PC-3 (cell line): ENCODE data around the gene MACROH2A1. TPM values are rescaled to one million over a fixed set of nuclear protein-coding genes. Genes with fewer than 3 reads are reported as not detected.

Experiments
- ATAC-seq: fragments of 200-7000 bp; cut with Tn5 transposase; 2 replicates; pipeline ENCODE4 v1.9.1; 2020; ENCODE audit warnings: mild to moderate bottlenecking, moderate library complexity
- BruUV-seq: library from RNA; stranded (reverse); fragments of 400-500 nt; replicated peaks from 2 replicates; lab custom pipeline; 2021; lab: Mats Ljungman, UMichigan
- CTCF ChIA-PET: fragments of 300-600 bp; sonication (Branson Sonifier 250); formaldehyde crosslinking; loops from one replicate; lab custom pipeline; 2022; ENCODE audit warnings: antibody characterized with exemption; lab: Charles Lee
- POLR2A ChIA-PET: fragments of 300-600 bp; sonication (Branson Sonifier 250); formaldehyde crosslinking; loops from one replicate; lab custom pipeline; 2022; ENCODE audit warnings: antibody characterized with exemption; ENCODE audit not compliant: unreplicated experiment; lab: Charles Lee
- DNase-seq: peaks from one replicate; pipeline ENCODE4 v3.0.0-alpha.2; 2015
- H2AFZ ChIP-seq: fragments of 300-600 bp; sonication (generic); 2 replicates; pipeline ENCODE4 v1.6.0; 2016; ENCODE audit warnings: antibody characterized with exemption, low read length
- H3F3A ChIP-seq: fragments of 300-600 bp; sonication (generic); one replicate; pipeline ENCODE4 v1.6.0; 2017; ENCODE audit warnings: antibody characterized with exemption, low read length, control low read depth, mild to moderate bottlenecking; ENCODE audit not compliant: unreplicated experiment
- H3K27ac ChIP-seq: fragments of 300-600 bp; sonication (generic); 2 replicates; pipeline ENCODE4 v1.5.1; 2016; ENCODE audit warnings: mild to moderate bottlenecking, low read length
- H3K27me3 ChIP-seq: fragments of 300-600 bp; sonication (generic); 2 replicates; pipeline ENCODE4 v1.6.1; 2016; ENCODE audit warnings: low read length, mixed read lengths
- H3K36me3 ChIP-seq: fragments of 300-600 bp; sonication (generic); 2 replicates; pipeline ENCODE4 v1.6.1; 2016; ENCODE audit warnings: low read depth, mixed run types, low read length, mixed read lengths
- H3K4me1 ChIP-seq: fragments of 300-600 bp; sonication (generic); 2 replicates; pipeline ENCODE4 v1.5.1; 2016; ENCODE audit warnings: low read length; ENCODE audit not compliant: insufficient read depth
- H3K4me2 ChIP-seq: fragments of 300-600 bp; sonication (generic); 2 replicates; pipeline ENCODE4 v1.6.0; 2016; ENCODE audit warnings: low read length
- H3K4me3 ChIP-seq: fragments of 300-600 bp; sonication (generic); 2 replicates; pipeline ENCODE4 v1.5.1; 2016; ENCODE audit warnings: mild to moderate bottlenecking, low read length, mixed read lengths
- H3K79me2 ChIP-seq: fragments of 300-600 bp; sonication (generic); 2 replicates; pipeline ENCODE4 v1.6.1; 2017; ENCODE audit warnings: low read length, mixed read lengths
- H3K9ac ChIP-seq: fragments of 300-600 bp; sonication (generic); 2 replicates; pipeline ENCODE4 v1.6.0; 2016; ENCODE audit warnings: mild to moderate bottlenecking, low read length
- H3K9me2 ChIP-seq: fragments of 300-600 bp; sonication (generic); replicated peaks from 2 replicates; pipeline ENCODE4 v1.6.1; 2016; ENCODE audit warnings: mixed run types, low read length, mixed read lengths
- H3K9me3 ChIP-seq: fragments of 300-600 bp; sonication (generic); 2 replicates; pipeline ENCODE4 v1.6.1; 2016; ENCODE audit warnings: low read length, mixed read lengths
- H4K20me1 ChIP-seq: fragments of 300-600 bp; sonication (generic); 2 replicates; pipeline ENCODE4 v1.6.1; 2016; ENCODE audit warnings: low read length, mixed read lengths
- CTCF ChIP-seq: fragments of 300-600 bp; sonication (generic); conservative IDR thresholded peaks from 2 replicates; pipeline ENCODE4 v1.5.1; 2017; ENCODE audit warnings: antibody characterized with exemption, low read depth, mild to moderate bottlenecking, low read length
- EZH2 ChIP-seq: fragments of 300-600 bp; sonication (generic); IDR thresholded peaks from one replicate; pipeline ENCODE4 v1.6.1; 2017; ENCODE audit warnings: antibody characterized with exemption, mild to moderate bottlenecking, low read length; ENCODE audit not compliant: unreplicated experiment
- EZH2phosphoT487 ChIP-seq: fragments of 300-600 bp; sonication (generic); IDR thresholded peaks from 2 replicates; pipeline ENCODE4 v1.6.1; 2018; ENCODE audit warnings: mild to moderate bottlenecking, antibody characterized with exemption, low read length, borderline replicate concordance
- intact Hi-C: fragments of 100-400 bp; cut with micrococcal nuclease; formaldehyde crosslinking; loops from 2 replicates; pipeline ENCODE4 v1.9.0; 2023
- total RNA-seq: library from RNA; depleted of rRNA; stranded (reverse); fragments of >200 nt; gene quantifications from 2 replicates; pipeline ENCODE4 v1.2.3, GENCODE V29; 2014

MACROH2A1 gene
- total RNA-seq, 1 experiment from 2014 or later: 388 TPM

GRCh38 chr5:135391869-135392255 is 7.2 kb downstream of the MACROH2A1 start:
- H4K20me1 ChIP-seq: peaks cover 75% of the 10 kb centered on the region

GRCh38 chr5:135391116-135391868 is 7.7 kb downstream of the MACROH2A1 start:
- H4K20me1 ChIP-seq: peaks cover 73% of the 10 kb centered on the region
- H3K9ac ChIP-seq: no peak overlapping the region
- no peaks in the 10 kb centered on the region for H3F3A ChIP-seq
- no peaks in the 10 kb centered on the region for H3K27me3 ChIP-seq
- ATAC-seq (no peak), DNase-seq (no peak)
- TF ChIP-seq EZH2phosphoT487: no peak
- H3K9me3 ChIP-seq: no peaks in the 10 kb centered on the region
- no peak overlapping the region for H2AFZ ChIP-seq
- ChIA-PET POLR2A (no interaction called here), CTCF (no interaction called here)
- H3K79me2 ChIP-seq: peaks cover 91% of the 10 kb centered on the region
- no peak overlapping the region for H3K4me3 ChIP-seq
- no TSS peak for BruUV-seq
- H3K27ac ChIP-seq: no peak overlapping the region
- H3K4me2 ChIP-seq: no peak overlapping the region
- H3K36me3 ChIP-seq: peaks cover 35% of the 10 kb centered on the region
- H3K4me1 ChIP-seq: peaks cover 23% of the 10 kb centered on the region
- intact Hi-C loops: no loop called here
- no peaks in the 10 kb centered on the region for H3K9me2 ChIP-seq

More at GRCh38 chr5:135391869-135392255, 7.2 kb downstream of the MACROH2A1 start:
- no peak for ATAC-seq
- Histone ChIP-seq H3K79me2 (peaks cover 91% of the 10 kb centered on the region), H3K4me2 (no peak overlapping the region), H3K27ac (no peak overlapping the region), H3K9ac (no peak overlapping the region), H3K27me3 (no peaks in the 10 kb centered on the region), H3K9me3 (no peaks in the 10 kb centered on the region), H3K4me3 (no peak overlapping the region), H2AFZ (no peak overlapping the region), H3K4me1 (peaks cover 23% of the 10 kb centered on the region), H3K36me3 (peaks cover 30% of the 10 kb centered on the region), H3F3A (no peaks in the 10 kb centered on the region), H3K9me2 (no peaks in the 10 kb centered on the region)
- TF ChIP-seq CTCF (no peak), EZH2phosphoT487 (no peak), EZH2 (no peak)
- DNase-seq: no peak
- intact Hi-C loops: no loop called here
- no TSS peak for BruUV-seq
- POLR2A ChIA-PET: no interaction called here
- CTCF ChIA-PET: no interaction called here

GRCh38 chr5:135388860-135389435 is 10.1 kb downstream of the MACROH2A1 start:
- no peaks in the 10 kb centered on the region for H3K27me3 ChIP-seq
- H3K36me3 ChIP-seq: peaks cover 58% of the 10 kb centered on the region
- intact Hi-C loops: no loop called here
- no peaks in the 10 kb centered on the region for H3F3A ChIP-seq
- peaks cover 21% of the 10 kb centered on the region for H3K4me1 ChIP-seq
- no peaks in the 10 kb centered on the region for H3K9me3 ChIP-seq
- no peak overlapping the region for H2AFZ ChIP-seq
- H3K27ac ChIP-seq: no peak overlapping the region
- peaks cover 50% of the 10 kb centered on the region for H4K20me1 ChIP-seq
- TF ChIP-seq EZH2: no peak
- TF ChIP-seq CTCF: no peak
- TF ChIP-seq EZH2phosphoT487: no peak
- no peak overlapping the region for H3K4me2 ChIP-seq
- DNase-seq (no peak), ATAC-seq (no peak)
- no peak overlapping the region for H3K9ac ChIP-seq
- ChIA-PET CTCF (no interaction called here), POLR2A (no interaction called here)
- BruUV-seq: no TSS peak
- H3K4me3 ChIP-seq: no peak overlapping the region
- peaks cover 91% of the 10 kb centered on the region for H3K79me2 ChIP-seq
- no peaks in the 10 kb centered on the region for H3K9me2 ChIP-seq
